ENCODE results near the gene ZNF23.

Gene ZNF23

GRCh38 chr16:71459510-71459909 is 2.5 kb downstream of the ZNF23 start:
- peaks cover 0 to 16% (median 6%) of the 10 kb centered on the region in 11 experiments; a peak in 6 of 22 replicates for H4K20me1 ChIP-seq
- H3K9ac ChIP-seq = no peak overlapping the region
- H3K27me3 ChIP-seq = no peaks in the 10 kb centered on the region
- no peak overlapping the region for H3K4me3 ChIP-seq
- H3K4me2 ChIP-seq = no peak overlapping the region
- H3K27ac ChIP-seq = no peak overlapping the region
- peaks cover 14 to 21% (median 15%) of the 10 kb centered on the region in 10 experiments for H3K4me1 ChIP-seq
- H3K36me3 ChIP-seq = peaks cover 22 to 32% (median 26%) of the 10 kb centered on the region in 11 experiments
- H3K9me3 ChIP-seq (replicated peaks in 1 of 11) = peaks cover 0 to 7% (median 4%) of the 10 kb centered on the region in 11 experiments; a peak in 12 of 22 replicates
- TF ChIP-seq Cebpa-rat (IDR thresholded peaks at IDR 0.05) = no peak

DNA sequence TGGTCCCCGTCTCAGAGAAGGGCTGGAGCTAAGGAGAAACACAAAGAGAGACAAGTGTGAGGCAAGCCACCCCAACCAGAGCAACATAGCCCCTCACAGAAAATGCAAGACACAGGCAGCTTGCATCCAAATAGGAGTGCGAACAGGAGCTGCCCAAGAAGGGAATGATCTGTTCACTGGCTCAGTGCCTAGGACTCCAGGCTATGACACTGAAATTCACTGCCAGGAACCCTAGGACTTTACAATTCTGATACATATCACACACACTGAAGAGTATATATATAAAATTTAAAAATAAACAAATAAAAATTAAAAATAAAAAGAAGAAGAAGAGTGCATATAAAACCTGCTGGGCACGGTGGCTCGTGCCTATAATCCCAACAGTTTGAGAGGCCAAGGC is 5.2 kb downstream of the ZNF23 start:
- Histone ChIP-seq H3K4me3 (no peak overlapping the region), H3K4me2 (no peak overlapping the region), H3K9ac (no peak overlapping the region), H3K27me3 (no peaks in the 10 kb centered on the region), H4K20me1 (peaks cover 0 to 16% (median 6%) of the 10 kb centered on the region in 11 experiments; a peak in 6 of 22 replicates), H3K4me1 (peaks cover 10 to 18% (median 14%) of the 10 kb centered on the region in 10 experiments), H3K36me3 (peaks cover 49 to 60% (median 53%) of the 10 kb centered on the region in 11 experiments), H3K9me3 (replicated peaks in 1 of 11) (peaks cover 22 to 34% (median 30%) of the 10 kb centered on the region in 11 experiments), H3K27ac (no peak overlapping the region)
- TF ChIP-seq Cebpa-rat (IDR thresholded peaks at IDR 0.05) = no peak

DNA sequence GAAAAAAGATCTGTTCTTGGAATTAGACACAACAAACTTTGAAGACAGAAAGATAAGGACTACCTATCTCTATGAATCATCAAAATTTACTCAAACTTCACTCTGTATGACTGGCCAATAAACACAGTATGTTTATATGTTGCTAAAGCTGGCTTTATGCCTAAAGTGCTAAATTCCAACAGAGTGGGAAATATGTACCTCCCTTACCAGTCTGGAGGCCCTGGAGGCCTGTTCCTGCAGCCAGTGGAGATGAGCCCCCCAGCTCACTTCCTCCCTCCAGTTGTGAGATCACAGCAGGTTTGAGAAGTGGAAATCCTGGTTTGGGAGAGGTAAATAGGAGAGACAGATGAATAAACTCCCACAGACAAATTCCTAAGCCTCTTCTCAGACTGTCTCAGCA is 9.0 kb downstream of the ZNF23 start:
- Histone ChIP-seq H3K4me3 (0 out of 20 replicates have a peak overlapping the region, but pooled peaks of 1 of the 10 experiments have one; percentile 1), H3K27me3 (no peaks in the 10 kb centered on the region), H4K20me1 (peaks cover 0 to 8% (median 3%) of the 10 kb centered on the region in 11 experiments; a peak in 6 of 22 replicates), H3K4me1 (no peaks in the 10 kb centered on the region), H3K9me3 (replicated peaks in 1 of 11) (peaks cover 60 to 72% (median 68%) of the 10 kb centered on the region in 11 experiments), H3K36me3 (peaks cover 86 to 96% (median 90%) of the 10 kb centered on the region in 11 experiments), H3K4me2 (no peak overlapping the region), H3K27ac (no peak overlapping the region), H3K9ac (no peak overlapping the region)
- no peak for TF ChIP-seq Cebpa-rat (IDR thresholded peaks at IDR 0.05)

- Histone ChIP-seq H3K4me2 (no peak overlapping the region), H3K4me3 (peak overlapping the region; percentile 17 to 45 (median 38); a peak in 18 of 20 replicates), H3K9me3 (replicated peaks in 1 of 11) (peaks cover 95 to 100% (median 100%) of the 10 kb centered on the region in 11 experiments), H3K9ac (no peak overlapping the region), H4K20me1 (no peaks in the 10 kb centered on the region), H3K27ac (no peak overlapping the region), H3K27me3 (no peaks in the 10 kb centered on the region), H3K4me1 (no peaks in the 10 kb centered on the region), H3K36me3 (peaks cover 75 to 84% (median 79%) of the 10 kb centered on the region in 11 experiments)
- no peak for TF ChIP-seq Cebpa-rat (IDR thresholded peaks at IDR 0.05)
Measured at GRCh38 chr16:71449020-71449419, 13.0 kb downstream of the ZNF23 start.

GRCh38 chr16:71448274-71448866 is 13.7 kb downstream of the ZNF23 start:
- Histone ChIP-seq H3K4me1 (no peaks in the 10 kb centered on the region), H3K9me3 (replicated peaks in 1 of 11) (peaks cover 88 to 100% (median 100%) of the 10 kb centered on the region in 11 experiments), H3K27me3 (no peaks in the 10 kb centered on the region), H3K9ac (no peak overlapping the region), H4K20me1 (no peaks in the 10 kb centered on the region), H3K4me2 (no peak overlapping the region), H3K27ac (no peak overlapping the region), H3K4me3 (peak overlapping the region; percentile 17 to 45 (median 38); a peak in 18 of 20 replicates), H3K36me3 (peaks cover 69 to 78% (median 73%) of the 10 kb centered on the region in 11 experiments)
- no peak for TF ChIP-seq Cebpa-rat (IDR thresholded peaks at IDR 0.05)

- Histone ChIP-seq H3K27ac (no peak overlapping the region), H3K9ac (no peak overlapping the region), H3K9me3 (replicated peaks in 1 of 11) (peaks cover 57 to 82% (median 77%) of the 10 kb centered on the region in 11 experiments), H3K36me3 (peaks cover 22 to 31% (median 26%) of the 10 kb centered on the region in 11 experiments), H3K4me3 (no peak overlapping the region), H3K4me1 (peaks cover 0 to 10% (median 0%) of the 10 kb centered on the region in 10 experiments; a peak in 4 of 20 replicates), H4K20me1 (no peaks in the 10 kb centered on the region), H3K4me2 (no peak overlapping the region), H3K27me3 (no peaks in the 10 kb centered on the region)
- TF ChIP-seq Cebpa-rat (IDR thresholded peaks at IDR 0.05) = no peak
Measured at GRCh38 chr16:71443714-71444113, 18.3 kb downstream of the ZNF23 start.

GRCh38 chr16:71442051-71442440 is 20.0 kb downstream of the ZNF23 start, which contains the start of gene TLE7:
Gene TLE7 (minus strand): TSS chr16:71442054. CDS start chr16:71433324, 8,730 bp downstream.
- TF ChIP-seq Cebpa-rat (IDR thresholded peaks at IDR 0.05) = no peak
- no peaks in the 10 kb centered on the region for H3K27me3 ChIP-seq
- H4K20me1 ChIP-seq = no peaks in the 10 kb centered on the region
- no peak within 1 kb of the TSS for H3K9ac ChIP-seq
- H3K4me2 ChIP-seq = no peak within 1 kb of the TSS
- peaks cover 40 to 65% (median 60%) of the 10 kb centered on the region in 11 experiments for H3K9me3 ChIP-seq (replicated peaks in 1 of 11)
- H3K27ac ChIP-seq = no peak within 1 kb of the TSS
- no peak within 1 kb of the TSS for H3K4me3 ChIP-seq
- H3K36me3 ChIP-seq = peaks cover 7 to 14% (median 10%) of the 10 kb centered on the region in 11 experiments
- peaks cover 0 to 10% (median 0%) of the 10 kb centered on the region in 10 experiments; a peak in 4 of 20 replicates for H3K4me1 ChIP-seq

GRCh38 chr16:71441348-71442050 is 20.5 kb downstream of the ZNF23 start:
- no peaks in the 10 kb centered on the region for H3K27me3 ChIP-seq
- no peak for TF ChIP-seq Cebpa-rat (IDR thresholded peaks at IDR 0.05)

More at GRCh38 chr16:71441348-71442050, 20.5 kb downstream of the ZNF23 start:
- Histone ChIP-seq H3K36me3 (peaks cover 2 to 9% (median 4%) of the 10 kb centered on the region in 11 experiments; a peak in 16 of 22 replicates), H3K4me1 (peaks cover 0 to 10% (median 0%) of the 10 kb centered on the region in 10 experiments; a peak in 4 of 20 replicates), H3K9ac (no peak overlapping the region), H3K4me2 (no peak overlapping the region), H3K4me3 (no peak overlapping the region), H3K9me3 (replicated peaks in 1 of 11) (peaks cover 35 to 60% (median 55%) of the 10 kb centered on the region in 11 experiments), H4K20me1 (no peaks in the 10 kb centered on the region), H3K27ac (no peak overlapping the region)

Measured in BLaER1 treated with 17β-estradiol and CSF1 and Interleukin-3, amounts not matched to agents 10 nM and 100 nM (cell line).